Measurements from ENCODE around the gene PPFIA4.
"Not testable (repeated sequence)": the region's sequence is repeated elsewhere in the genome, so short reads cannot be mapped to it uniquely, and the experiment has no call there.

Gene PPFIA4

DNA sequence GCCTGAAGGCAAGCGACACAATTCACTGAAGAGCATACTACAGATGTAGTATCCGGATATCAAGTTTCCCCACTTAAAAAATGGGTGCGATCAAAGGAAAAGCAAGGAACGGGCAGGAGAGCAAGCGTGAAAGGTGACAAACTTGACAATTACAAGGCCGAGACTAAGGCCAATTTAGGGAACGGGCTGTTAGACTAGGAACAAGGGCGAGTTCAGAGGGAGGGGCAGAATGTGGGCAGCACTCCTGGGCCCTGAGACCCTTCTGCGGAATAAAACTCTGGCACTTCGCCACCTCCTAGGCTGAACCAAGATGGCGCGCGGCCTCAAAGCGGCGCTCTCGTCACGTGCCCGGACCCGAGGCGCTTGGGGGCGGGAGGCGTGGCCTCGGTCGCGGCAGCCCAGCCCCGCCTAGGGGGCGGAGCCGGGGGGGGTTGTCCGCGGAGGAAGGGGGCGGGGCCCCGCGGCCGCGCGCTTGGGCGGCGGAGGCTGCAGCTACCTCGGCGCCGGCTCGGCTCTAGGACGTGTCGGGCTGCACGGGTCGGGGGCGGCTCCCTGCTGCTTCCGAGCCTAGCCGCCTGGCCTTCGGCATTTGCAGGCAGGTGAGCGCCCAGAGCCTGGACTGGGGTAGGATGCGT lies at the start of gene PPFIA4:
Gene PPFIA4, plus strand, starts transcription at position 461 of the 635 bp plus-strand sequence. CDS start 12,518 bp downstream, outside the sequence.
- Histone ChIP-seq H3K27ac (peak within 1 kb of the TSS; percentile 91), H3K36me3 (peaks cover 62% of the 10 kb centered on the region), H3K9me3 (ENCODE audit: severe bottlenecking) (no peaks in the 10 kb centered on the region), H3K27me3 (ENCODE audit: insufficient read depth, low read depth, severe bottlenecking) (no peaks in the 10 kb centered on the region), H3K4me3 (ENCODE audit: low read depth, low read length) (peak within 1 kb of the TSS; percentile 82)
- TF ChIP-seq, protein P1, sequence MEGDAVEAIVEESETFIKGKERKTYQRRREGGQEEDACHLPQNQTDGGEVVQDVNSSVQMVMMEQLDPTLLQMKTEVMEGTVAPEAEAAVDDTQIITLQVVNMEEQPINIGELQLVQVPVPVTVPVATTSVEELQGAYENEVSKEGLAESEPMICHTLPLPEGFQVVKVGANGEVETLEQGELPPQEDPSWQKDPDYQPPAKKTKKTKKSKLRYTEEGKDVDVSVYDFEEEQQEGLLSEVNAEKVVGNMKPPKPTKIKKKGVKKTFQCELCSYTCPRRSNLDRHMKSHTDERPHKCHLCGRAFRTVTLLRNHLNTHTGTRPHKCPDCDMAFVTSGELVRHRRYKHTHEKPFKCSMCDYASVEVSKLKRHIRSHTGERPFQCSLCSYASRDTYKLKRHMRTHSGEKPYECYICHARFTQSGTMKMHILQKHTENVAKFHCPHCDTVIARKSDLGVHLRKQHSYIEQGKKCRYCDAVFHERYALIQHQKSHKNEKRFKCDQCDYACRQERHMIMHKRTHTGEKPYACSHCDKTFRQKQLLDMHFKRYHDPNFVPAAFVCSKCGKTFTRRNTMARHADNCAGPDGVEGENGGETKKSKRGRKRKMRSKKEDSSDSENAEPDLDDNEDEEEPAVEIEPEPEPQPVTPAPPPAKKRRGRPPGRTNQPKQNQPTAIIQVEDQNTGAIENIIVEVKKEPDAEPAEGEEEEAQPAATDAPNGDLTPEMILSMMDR (IDR thresholded peaks at IDR 0.05; ENCODE audit: low read depth, low read length), result peak; percentile 46
- peak; percentile 97 for DNase-seq

DNA sequence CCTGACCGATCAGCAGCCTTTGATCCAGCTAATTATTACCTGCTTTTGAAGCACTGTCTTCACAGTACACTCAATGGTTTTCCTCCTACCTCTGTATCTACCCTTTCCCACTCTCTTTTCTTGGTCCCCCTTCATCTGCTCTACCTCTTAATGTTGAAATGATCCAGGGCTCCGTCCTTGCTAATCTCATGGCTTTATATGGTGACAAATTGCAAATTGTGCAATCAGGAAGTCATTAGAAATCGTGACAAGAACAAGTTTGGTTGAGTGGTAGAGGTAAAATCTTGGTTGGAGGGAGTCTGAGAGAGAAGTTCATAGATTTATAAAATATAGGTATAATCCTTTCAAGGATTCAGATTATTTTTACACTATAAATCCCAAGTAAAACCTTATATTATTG lies 49.7 kb upstream of the PPFIA4 start:
- Histone ChIP-seq H3K36me3 (no peaks in the 10 kb centered on the region), H3K27ac (no peak overlapping the region), H3K9me3 (ENCODE audit: severe bottlenecking) (no peaks in the 10 kb centered on the region), H3K27me3 (ENCODE audit: insufficient read depth, low read depth, severe bottlenecking) (no peaks in the 10 kb centered on the region), H3K4me3 (ENCODE audit: low read depth, low read length) (no peak overlapping the region)
- TF ChIP-seq, protein P1 (IDR thresholded peaks at IDR 0.05; ENCODE audit: low read depth, low read length), result no peak
- DNase-seq, result no peak

DNA sequence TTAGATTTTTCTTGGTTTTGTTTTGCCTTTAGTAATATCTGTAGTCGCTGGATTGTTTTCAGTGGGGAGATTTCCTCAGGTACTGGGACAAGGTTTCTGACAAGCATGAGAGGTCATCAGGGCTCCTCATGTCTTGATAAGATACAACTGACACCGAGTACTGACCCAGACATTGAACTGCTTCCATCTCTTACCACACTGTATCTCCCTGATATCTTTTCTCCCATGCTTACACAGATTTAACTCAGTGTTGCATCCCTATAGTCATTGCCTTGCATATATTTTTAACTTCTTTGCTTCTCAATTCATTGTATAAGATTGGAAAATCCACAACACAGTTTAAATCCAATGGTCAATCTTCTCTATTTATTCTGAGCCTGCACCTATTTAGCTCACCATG lies 46.8 kb upstream of the PPFIA4 start:
- H3K36me3 ChIP-seq, result no peaks in the 10 kb centered on the region
- H3K27me3 ChIP-seq (ENCODE audit: insufficient read depth, low read depth, severe bottlenecking), result no peaks in the 10 kb centered on the region
- no peak overlapping the region for H3K27ac ChIP-seq
- no peak for DNase-seq
- TF ChIP-seq, protein P1 (IDR thresholded peaks at IDR 0.05; ENCODE audit: low read depth, low read length), result no peak
- no peak overlapping the region for H3K4me3 ChIP-seq (ENCODE audit: low read depth, low read length)
- H3K9me3 ChIP-seq (ENCODE audit: severe bottlenecking), result no peaks in the 10 kb centered on the region

DNA sequence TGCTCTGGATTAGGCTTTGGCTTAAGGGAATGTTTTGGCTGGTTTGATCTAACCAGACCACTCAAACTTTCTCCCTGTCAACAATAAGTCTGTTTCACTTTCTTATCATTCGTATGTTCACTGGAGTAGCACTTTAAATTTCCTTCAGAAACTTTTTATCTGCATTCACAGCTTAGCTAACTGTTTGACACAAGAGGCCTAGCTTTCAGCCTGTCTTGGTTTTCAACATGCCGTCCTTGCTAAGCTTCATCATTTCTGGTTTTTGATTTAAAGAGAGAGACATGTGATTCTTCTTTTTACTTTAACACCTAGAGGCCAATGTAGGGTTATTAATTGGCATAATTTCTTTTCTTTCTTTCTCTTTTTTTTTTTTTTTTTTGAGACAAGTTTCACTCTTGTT lies 44.4 kb upstream of the PPFIA4 start:
- TF ChIP-seq, protein P1 (IDR thresholded peaks at IDR 0.05; ENCODE audit: low read depth, low read length), result no peak
- no peak overlapping the region for H3K27ac ChIP-seq

DNA sequence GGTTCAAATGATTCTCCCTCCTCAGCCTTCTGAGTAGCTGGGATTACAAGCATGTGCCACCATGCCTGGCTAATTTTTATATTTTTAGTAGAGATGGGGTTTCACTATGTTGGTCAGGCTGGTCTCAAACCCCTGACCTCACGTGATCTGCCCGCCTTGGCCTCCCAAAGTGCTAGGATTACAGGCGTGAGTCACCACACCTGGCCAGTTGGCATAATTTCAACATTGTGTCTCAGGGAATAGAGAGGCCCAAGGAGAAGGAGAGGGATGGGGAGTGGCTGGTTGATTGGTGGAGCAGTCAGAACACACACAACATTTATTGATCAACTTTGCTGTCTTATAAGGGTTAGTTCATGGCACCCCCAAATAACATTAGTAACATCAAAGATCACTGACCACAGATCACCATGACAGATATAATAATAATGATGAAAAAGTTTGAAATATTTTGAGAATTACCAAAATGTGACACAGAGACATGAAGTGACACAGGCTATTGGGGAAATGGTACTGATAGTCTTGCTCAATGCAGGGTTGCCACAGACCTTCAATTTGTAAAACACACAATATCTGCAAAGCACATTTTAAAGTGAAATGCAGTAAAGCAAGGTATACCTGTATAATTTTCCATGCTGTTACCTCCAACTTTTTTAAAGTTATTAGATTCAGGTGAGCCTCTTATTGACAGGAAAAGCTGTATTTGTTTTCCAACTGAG lies 43.4 kb upstream of the PPFIA4 start:
- DNase-seq, result no peak
- H3K27me3 ChIP-seq (ENCODE audit: insufficient read depth, low read depth, severe bottlenecking), result no peaks in the 10 kb centered on the region
- H3K9me3 ChIP-seq (ENCODE audit: severe bottlenecking), result no peaks in the 10 kb centered on the region
- no peaks in the 10 kb centered on the region for H3K36me3 ChIP-seq
- no peak overlapping the region for H3K27ac ChIP-seq
- TF ChIP-seq, protein P1 (IDR thresholded peaks at IDR 0.05; ENCODE audit: low read depth, low read length), result no peak
- H3K4me3 ChIP-seq (ENCODE audit: low read depth, low read length), result no peak overlapping the region

More for the DNA sequence above, 44.4 kb upstream of the PPFIA4 start:
- no peaks in the 10 kb centered on the region for H3K27me3 ChIP-seq (ENCODE audit: insufficient read depth, low read depth, severe bottlenecking)
- no peak overlapping the region for H3K4me3 ChIP-seq (ENCODE audit: low read depth, low read length)
- no peaks in the 10 kb centered on the region for H3K36me3 ChIP-seq
- no peak for DNase-seq
- no peaks in the 10 kb centered on the region for H3K9me3 ChIP-seq (ENCODE audit: severe bottlenecking)

DNA sequence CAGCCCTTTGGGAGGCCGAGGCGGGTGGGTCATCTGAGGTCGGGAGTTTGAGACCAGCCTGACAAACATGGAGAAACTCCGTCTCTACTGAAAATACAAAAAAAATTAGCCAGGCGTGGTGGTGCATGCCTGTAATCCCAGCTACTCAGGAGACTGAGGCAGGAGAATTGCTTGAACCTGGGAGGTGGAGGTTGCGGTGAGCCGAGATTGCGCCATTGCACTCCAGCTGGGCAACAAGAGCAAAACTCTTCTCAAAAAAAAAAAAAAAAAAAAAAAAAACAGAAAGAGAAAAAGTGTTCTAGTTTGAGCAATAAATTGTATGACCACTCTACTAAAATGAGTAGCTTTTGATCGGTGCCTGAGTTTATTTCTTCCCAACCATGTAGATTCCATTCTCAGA lies 40.2 kb upstream of the PPFIA4 start:
- DNase-seq, H3K36me3 ChIP-seq: not testable (repeated sequence)

More for the DNA sequence above, 40.2 kb upstream of the PPFIA4 start:
- H3K9me3 ChIP-seq (ENCODE audit: severe bottlenecking); H3K27me3 ChIP-seq (ENCODE audit: insufficient read depth, low read depth, severe bottlenecking); H3K27ac ChIP-seq; H3K4me3 ChIP-seq (ENCODE audit: low read depth, low read length): not testable (repeated sequence)
